Measurements from ENCODE around the gene TNFAIP8.

GRCh38 chr5:119377066-119377465 lies 21.2 kb downstream of the TNFAIP8 start:
- no peak for TF ChIP-seq CTCF (IDR thresholded peaks at IDR 0.05)
- no peak for TF ChIP-seq POLR2A (IDR thresholded peaks at IDR 0.05; ENCODE audit: low read depth)
- no peak for TF ChIP-seq EP300 (IDR thresholded peaks at IDR 0.05)

All from esophagus muscularis mucosa (tissue), 4 donors.